Middle frontal gyrus (tissue), 1 donor: ENCODE data around the gene ARNT2.

Source experiments
- DNase-seq: peaks from one replicate; pipeline ENCODE4 v3.0.0-alpha.2; 2015; ENCODE audit warnings: low spot score; ENCODE audit errors: extremely low spot score

Gene ARNT2

GRCh38 chr15:80572337-80572736, 168.2 kb downstream of the ARNT2 start:
- no peak for DNase-seq

DNA sequence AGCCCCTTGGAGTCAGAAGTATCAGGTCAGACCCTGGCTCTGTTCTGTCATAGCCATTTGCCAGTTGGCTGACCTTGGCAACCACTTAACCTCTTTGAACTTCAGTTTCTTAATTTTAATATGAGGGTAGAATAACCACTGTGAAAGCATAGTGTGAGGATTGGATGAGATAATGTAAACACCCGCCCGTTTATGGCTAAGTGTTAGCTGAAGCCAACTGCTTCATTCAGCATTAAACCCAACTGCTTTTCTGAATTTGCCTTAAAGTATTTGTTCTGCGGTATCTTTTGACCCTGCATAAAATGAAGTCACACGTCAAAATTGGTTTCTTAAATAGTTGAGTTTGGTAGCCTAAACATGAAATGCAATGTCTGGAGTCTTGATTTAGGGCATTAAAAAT, 169.4 kb downstream of the ARNT2 start:
- DNase-seq = no peak

- DNase-seq = no peak
Measured at GRCh38 chr15:80574590-80574989, 170.4 kb downstream of the ARNT2 start.

DNA sequence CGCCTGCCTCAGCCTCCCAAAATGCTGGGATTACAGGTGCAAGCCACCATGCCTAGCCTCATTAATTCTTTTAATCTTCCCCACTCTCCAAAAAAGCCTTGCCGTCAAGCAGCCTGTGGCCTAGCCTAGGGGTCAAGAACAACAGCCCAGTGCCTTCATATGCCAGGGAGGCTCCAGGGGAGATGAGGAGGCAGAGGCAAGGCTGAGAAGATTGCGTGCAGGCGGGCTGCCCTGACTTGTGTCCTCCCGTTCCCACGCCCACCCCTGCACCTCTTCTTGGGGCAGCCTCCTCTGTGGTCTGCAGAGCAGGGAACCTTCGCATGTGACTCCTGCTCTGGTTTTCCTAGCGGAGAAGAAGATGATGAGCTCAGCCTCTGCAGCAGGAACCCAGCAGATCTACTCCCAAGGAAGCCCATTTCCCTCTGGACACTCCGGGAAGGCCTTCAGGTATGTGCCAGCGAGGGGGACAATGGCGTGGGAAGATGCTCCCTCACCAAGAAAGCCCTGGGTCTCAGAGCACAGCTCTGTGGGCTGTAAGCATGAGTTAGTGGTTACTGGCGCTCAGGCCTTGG, 172.4 kb downstream of the ARNT2 start:
- no peak for DNase-seq

DNA sequence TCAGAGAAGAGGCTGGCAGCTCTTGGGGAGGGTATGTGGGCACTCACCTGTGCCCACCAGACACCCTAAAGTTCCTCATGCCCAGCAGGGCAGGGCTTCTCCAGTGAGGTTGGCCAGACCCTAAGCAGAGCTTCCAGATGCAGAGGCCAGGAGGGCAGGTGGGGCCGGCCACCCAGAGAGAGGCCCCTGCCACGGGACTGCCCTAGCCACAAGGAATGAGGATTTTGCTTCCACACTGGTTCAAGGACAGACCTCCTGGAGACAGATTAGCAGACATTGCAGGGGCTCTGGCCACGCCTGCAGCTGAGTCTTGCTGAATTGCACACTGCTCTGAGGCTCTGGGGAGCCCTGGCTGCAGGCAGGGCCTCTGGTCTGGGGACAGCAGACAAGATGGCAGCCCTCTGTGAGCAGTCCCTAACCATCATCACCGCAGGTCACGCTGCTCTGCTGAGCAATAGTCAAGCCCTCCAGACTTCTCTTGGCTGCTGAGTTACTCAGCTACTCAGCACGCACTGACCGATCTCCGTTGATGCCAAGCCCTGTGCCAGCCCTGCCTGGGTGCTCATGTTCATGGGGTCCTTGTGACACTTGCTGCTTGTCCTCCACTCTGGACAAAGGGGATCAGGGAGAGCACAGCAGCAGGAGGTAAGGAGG, 173.5 kb downstream of the ARNT2 start:
- no peak for DNase-seq

- no peak for DNase-seq
Measured at GRCh38 chr15:80578206-80578595, 174.0 kb downstream of the ARNT2 start.

GRCh38 chr15:80578871-80579270, 174.7 kb downstream of the ARNT2 start:
- no peak for DNase-seq

DNA sequence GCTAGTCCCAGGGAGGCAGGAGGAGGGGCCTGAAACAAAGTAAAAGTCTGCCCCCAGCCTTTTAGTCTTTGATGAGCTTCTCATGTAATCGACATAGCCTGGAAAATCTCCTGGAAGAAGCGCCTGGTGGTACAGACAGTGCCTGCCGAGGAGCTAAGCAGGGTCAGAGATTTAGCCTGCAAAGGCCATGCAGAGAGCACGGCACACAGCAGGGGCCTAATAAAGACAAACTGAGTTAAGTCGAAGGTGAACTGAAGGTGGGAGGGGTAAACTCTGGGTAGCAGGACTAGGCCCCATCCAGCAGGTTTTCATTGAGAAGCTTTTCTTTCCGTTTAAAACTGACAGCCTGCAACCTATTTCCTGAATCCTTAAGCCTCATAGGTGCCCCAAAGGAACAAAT, 175.4 kb downstream of the ARNT2 start:
- DNase-seq = no peak

GRCh38 chr15:80580106-80580505, 175.9 kb downstream of the ARNT2 start:
- no peak for DNase-seq

DNA sequence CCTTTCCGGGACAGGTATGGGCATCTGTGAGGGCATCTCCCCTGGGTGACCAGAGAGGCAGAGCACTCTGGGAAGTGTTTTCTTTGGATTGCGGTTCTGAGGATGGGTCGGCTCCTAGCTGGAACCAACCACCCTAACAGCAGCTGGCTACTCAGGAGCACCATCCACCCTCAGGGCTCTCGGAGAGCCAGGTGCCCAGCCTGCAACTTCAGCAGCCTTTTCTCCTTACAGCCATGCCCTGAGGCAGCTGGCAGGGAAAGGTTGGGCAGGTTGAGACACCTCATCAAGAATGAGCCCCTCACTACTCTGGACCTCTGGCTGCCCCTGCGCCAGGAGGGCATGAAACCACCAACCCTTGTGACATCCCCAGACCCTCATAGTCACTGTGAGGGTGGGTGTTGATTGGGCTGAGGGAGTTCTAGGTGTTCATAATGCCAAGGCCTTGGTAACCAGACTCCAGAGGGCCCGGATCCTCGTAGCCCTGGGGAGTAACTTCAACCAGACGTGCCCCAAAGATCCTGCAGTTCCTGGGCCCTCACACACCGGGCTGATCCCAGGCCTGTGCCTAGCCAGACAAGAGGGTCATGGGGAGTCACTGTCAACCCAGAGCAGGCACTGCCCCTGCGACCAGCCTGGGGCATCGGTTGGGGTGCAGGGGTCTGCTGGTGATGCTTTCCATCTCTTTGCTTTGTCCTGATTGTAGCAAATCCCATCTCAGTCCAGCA, 176.5 kb downstream of the ARNT2 start:
- no peak for DNase-seq

- DNase-seq = no peak
Measured at GRCh38 chr15:80581976-80582375, 177.8 kb downstream of the ARNT2 start.

GRCh38 chr15:80582816-80583423, 178.7 kb downstream of the ARNT2 start:
- no peak for DNase-seq

DNA sequence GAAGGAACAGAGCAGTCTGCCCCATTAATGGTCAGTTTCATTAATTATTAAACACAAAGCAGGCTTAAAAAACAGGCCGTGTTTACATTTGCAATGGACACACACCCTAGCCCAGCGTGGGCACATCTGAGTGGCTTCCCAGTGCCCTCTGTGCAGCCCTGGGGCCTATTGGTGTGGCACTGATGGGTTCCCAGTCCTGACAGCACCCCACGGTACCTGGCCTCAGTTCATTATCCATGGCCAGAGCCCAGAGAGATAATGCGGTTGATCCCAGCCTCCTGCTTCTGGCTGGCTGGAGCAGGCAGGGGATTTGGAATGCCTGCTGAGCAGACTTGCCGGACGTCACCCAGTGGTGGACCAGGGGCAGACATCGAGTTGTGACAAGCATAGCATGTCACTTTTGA, 180.4 kb downstream of the ARNT2 start:
- no peak for DNase-seq

GRCh38 chr15:80584973-80585525, 180.9 kb downstream of the ARNT2 start:
- DNase-seq = no peak

DNA sequence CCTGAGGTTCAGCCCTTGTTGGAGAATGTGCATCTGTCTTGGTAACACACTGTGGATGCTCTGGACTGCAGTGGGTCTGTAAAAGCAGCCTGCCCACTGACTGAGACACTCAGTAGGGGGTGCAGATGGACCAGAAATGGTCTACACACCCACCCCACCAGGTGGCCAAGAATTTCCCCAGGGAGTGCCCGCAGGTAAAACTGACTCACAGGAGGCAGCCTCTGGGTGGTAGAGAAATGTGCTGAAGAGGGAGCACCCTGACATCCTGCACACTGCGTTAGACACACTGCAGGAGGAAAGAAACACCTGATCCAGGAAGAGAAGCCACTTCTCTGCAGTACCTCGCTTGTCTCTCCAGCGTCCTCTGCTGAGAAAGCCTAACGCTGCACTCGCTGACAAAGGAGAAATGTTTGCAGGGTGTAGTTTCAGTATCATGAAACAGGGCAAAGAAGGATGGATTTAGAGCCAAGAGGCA, 181.4 kb downstream of the ARNT2 start:
- DNase-seq = no peak

DNA sequence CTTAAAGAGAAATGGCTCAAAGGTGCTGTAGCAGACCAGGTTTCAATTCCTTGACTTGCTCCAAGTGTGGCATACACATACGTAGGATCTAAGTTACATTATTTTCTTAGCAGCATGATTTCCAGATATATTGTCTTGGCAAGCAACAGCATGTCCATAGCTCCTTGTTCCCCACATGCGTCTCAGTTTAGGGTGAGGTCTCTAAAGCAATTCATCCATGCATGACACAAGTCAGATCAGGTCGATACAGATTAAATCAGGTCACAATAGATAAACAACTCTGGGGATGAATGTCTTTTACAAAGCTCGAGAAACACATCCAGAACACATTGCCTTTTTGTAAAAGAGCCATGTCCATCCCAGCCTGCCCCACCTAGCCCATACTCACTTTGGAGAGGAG, 182.0 kb downstream of the ARNT2 start:
- no peak for DNase-seq

DNA sequence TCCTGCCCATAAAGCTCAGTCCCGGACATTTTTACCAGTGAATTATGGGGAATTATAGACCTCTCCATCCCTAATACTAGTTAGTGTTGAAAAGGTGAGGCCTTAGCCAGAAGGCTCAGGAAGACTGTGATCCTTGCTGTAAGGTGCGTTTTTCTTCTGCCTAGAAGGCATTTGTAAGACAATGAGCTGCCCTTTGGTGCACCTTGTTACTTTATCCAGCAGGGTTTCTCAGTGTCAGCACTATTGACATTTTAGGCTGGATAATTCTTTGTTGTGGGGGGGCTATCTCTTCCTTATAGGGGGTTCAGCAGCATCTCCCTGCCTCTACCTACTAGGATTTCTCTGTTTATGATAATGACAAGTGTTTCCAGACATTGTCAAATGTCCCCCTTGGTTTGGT, 182.8 kb downstream of the ARNT2 start:
- no peak for DNase-seq

DNA sequence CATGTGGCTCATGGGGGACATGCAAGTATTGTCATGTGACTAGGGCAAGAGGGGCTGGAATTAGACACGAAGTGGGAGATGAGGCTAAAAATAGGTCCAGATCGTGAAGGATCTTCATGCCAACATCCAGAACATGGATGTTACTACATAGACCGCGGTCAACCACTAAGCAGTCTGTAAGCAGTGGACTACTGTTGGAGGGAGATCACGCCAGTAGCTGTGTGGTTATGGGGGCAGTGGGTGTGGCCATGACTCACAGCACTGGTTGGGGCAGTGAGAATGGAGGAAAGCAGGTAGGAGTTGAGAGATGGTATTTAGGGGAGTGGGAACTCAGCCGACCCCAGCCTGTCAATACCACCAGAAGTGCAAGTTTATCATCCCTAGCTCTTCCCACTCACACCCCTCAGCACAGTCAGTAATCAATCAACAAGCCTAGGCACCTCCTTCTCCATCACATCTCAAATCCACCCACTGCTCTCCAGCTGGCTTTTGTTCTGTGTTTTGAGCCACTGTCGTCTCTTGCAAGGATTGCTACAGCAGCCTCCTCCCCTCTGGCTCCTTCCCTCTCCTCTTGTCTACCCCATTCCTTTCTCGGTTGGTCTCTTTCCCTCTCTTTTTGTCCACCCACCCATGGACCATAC, 183.8 kb downstream of the ARNT2 start:
- DNase-seq = no peak

GRCh38 chr15:80588801-80589200, 184.6 kb downstream of the ARNT2 start:
- no peak for DNase-seq

- DNase-seq = no peak
Measured at GRCh38 chr15:80590761-80591355, 186.7 kb downstream of the ARNT2 start.

GRCh38 chr15:80591471-80591870, 187.3 kb downstream of the ARNT2 start:
- no peak for DNase-seq
